Right kidney (tissue), 1 donor: ENCODE data around the gene ALDH1B1.
"Not testable (repeated sequence)": the region's sequence is repeated elsewhere in the genome, so short reads cannot be mapped to it uniquely, and the experiment has no call there.

ENCODE experiments used
- DNase-seq: peaks from one replicate; pipeline ENCODE4 v3.0.0-alpha.2; 2016

ALDH1B1 gene

GRCh38 chr9:38385896-38386295, 6.6 kb upstream of the ALDH1B1 start:
- no peak for DNase-seq

DNA sequence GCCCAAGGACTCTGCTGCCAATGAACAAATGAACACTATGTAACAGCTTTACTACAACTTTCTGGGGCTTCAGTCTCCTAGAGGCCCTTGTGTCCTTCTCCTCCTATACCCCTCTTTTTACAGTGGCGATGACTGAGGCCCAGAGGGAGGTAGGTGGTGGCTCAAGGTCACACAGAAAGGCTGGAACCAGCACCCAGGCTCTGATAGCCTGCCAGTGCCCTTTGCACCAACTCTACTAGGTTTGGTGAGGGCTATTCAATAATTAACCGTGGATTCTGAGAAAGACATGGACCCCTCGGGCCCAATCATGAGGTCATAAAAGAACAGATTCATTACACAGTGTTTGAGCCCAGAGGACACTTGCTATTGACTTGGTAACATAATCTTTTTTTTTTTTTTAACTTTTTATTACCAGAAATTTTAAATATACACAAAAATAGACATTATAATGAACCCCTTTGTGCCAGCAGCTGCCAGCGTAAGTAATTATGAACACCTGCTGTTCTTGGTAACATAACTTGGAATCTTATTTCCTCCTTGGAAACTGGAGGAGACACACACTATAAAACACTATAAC, 6.1 kb upstream of the ALDH1B1 start:
- DNase-seq: no peak

DNA sequence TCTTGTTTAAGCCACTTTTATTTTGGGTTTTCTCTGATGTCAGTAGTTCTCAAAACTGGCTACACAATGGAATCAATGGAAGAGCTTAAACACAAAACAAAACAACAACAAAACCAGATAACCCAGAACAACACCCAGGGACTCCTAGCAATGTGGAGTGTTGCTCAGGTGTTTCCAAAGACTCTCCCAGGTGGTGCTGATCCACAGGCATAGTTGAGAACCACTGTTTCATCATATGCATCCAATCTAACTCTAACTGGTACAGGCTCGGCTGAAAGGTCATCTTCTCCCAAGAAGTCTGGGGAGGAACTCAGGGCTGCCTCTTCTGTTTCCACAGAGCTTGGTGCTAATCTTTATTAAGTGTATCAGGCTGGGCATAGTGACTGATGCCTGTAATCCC, 5.4 kb upstream of the ALDH1B1 start:
- DNase-seq: no peak

GRCh38 chr9:38387751-38388150, 4.8 kb upstream of the ALDH1B1 start:
- no peak for DNase-seq

- no peak for DNase-seq
These were observed 3.9 kb upstream of the ALDH1B1 start for GRCh38 chr9:38388283-38389223.

- DNase-seq: no peak
These were observed 3.2 kb upstream of the ALDH1B1 start for GRCh38 chr9:38389313-38389712.

DNA sequence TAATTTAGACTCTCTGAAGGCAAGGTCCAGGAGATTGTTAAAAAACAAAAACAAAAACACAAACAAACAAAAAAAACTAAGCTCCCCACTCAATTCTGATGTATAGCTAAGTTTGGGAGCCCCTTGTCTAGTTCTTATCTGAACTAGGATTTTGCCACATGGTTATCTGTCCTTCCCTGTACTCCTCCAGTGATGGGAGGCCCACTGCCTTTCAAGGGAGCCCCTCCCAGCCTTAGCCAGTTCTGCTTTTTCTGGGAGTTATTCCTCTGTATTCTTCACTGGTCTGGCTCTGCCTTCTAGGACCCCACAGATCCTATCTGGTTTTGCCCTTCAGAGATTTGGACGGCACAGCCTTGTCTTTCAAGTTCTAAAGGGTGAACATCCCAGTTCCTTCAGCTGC, 2.1 kb upstream of the ALDH1B1 start:
- no peak for DNase-seq

GRCh38 chr9:38390851-38391250, 1.7 kb upstream of the ALDH1B1 start:
- no peak for DNase-seq

- DNase-seq: no peak
These were observed 1.0 kb upstream of the ALDH1B1 start for GRCh38 chr9:38391278-38392118.

DNA sequence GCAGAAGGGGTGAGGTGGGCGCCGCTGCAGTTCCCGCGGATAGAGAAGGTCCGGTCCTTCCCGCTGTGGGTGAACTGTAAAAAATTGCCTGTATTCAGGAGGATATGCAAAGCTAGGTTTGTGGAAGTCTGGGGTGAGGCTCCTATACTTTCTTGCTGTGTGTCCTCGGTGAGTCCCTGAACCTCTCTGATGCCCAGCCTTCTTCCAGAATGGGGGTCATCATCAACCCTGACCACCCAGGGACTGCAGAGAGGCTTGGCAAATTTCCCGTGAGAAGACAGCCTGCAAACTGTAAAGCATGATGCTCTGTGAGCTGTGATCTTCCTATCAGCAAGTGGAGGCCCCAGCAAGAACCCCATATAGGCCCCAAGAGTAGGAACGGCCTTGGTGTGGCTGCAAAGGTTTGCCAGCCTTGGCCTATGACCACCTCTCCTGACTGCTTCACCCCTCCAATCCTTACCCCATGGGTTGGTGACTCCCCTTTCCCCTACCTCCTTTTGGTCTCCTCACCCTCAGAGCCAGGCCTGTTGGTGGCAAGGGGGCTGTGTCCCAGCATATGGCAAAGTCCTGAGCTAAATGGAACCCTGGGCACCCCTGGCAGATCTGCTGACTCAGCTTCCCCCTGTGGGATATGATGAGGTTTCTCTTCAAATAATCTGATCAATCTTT, 760 bp downstream of the ALDH1B1 start:
- no peak for DNase-seq

DNA sequence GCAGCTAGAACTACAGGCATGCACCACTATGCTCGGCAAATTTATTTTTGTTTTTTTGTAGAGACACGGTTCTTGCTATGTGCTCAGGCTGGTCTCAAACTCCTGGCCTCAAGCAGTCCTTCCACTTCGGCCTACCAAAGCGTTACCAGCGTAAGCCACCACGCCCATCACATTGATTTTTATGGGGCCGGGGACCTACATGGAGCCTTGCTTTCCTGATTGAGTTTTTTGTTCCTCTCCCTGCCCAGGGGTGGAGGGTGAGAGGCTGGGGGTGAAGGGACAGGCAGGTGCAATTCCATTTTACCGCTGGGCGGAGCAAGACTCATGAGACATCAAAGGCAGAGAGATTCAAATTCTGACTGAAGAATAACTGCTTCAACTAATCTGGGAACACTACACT, 1.9 kb downstream of the ALDH1B1 start:
- no peak for DNase-seq

- DNase-seq: no peak
These were observed 3.3 kb downstream of the ALDH1B1 start for GRCh38 chr9:38395653-38396370.

DNA sequence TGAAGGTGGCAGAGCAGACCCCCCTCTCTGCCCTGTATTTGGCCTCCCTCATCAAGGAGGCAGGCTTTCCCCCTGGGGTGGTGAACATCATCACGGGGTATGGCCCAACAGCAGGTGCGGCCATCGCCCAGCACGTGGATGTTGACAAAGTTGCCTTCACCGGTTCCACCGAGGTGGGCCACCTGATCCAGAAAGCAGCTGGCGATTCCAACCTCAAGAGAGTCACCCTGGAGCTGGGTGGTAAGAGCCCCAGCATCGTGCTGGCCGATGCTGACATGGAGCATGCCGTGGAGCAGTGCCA, 3.8 kb downstream of the ALDH1B1 start:
- DNase-seq: no peak

- not testable (repeated sequence) for DNase-seq
These were observed 6.7 kb downstream of the ALDH1B1 start for GRCh38 chr9:38399191-38399590.

DNA sequence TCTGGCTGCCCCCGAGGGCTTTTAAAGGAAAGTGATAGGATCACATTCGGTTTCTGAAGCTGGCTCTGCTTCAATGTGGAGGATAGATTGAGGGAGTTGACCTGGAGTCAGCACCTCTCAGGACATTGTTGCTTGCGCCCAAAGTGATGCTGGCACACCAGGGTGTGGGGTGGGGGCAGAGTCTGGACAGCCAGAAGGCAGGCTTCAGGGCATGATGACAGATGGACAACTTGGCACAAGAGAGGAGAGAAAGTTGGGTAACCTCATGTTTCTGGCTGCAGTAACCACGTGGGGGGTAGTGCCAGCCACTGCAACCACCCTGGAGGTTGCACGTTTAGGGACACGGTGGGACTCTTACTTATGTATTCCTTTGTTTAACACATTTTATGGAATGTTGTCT, 9.5 kb downstream of the ALDH1B1 start:
- DNase-seq: no peak

DNA sequence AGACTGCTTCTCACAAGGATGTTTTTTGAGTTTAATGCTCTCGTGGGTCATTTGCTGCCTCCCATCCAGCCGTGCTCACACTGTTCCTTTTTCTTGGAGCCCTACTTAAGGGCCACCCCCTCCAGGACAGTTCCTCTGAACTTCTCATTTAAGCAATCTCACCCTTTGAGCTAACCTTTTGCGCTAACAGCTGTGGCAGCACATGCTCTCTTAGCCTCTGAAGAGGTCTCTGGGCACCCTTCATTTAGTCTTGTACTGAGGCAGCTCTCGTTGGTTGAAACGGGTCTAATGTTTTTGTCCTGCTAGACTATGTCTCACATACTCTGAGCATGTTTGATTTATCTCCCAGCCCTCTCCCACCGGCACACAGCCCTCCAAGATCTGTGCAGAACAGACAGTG, 11.8 kb downstream of the ALDH1B1 start:
- DNase-seq: no peak

DNA sequence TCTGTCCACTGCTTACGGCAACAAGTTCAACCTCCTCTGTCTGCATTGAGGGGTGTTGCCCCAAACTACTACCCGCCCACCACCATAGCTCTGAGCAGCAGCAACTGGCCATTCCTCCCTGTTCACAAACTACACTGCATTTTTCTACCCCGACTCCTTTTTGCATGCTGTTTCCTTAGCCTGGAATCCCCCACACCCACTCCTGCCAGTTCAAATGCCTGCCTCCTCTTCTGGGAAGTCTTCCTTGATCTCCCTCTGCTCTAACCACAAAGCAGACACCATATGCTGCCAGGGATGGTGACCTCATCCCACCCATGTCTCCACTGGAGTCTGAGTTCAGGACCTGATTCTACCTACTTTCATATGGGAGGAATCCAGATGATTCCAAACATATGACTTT, 13.3 kb downstream of the ALDH1B1 start:
- no peak for DNase-seq

DNA sequence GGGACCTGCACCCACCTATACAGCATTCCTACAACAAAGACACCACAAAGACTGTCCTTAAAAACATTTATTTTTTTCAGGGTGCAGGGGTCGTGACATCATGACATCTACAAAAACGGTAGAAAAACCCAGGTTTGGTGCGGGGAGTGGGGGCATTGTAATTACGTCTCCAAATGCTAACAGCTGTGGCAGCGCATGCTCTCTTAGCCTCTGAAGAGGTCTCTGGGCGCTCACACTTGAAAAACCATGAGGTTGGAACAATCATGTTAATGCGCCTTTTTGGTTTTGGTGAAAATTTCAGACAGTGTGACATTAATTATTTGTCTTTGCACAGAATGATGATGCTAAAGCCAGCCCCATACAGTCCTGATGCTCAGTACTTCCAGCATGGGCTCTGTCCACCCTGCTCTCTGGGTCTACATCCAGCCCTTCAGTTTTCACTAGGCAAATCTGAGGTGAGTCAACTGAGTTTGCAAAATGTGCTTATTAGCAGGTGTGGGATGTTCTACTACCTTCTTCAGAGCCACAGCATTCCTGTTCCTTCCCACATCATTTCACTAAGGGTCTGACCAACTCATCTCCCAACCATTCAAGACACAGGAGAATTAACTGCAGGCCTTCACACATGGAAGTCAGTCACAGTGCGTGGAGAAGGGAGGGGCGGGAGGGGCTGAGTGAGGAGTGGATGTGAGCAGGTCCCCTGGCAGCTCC, 14.1 kb downstream of the ALDH1B1 start:
- DNase-seq: no peak

DNA sequence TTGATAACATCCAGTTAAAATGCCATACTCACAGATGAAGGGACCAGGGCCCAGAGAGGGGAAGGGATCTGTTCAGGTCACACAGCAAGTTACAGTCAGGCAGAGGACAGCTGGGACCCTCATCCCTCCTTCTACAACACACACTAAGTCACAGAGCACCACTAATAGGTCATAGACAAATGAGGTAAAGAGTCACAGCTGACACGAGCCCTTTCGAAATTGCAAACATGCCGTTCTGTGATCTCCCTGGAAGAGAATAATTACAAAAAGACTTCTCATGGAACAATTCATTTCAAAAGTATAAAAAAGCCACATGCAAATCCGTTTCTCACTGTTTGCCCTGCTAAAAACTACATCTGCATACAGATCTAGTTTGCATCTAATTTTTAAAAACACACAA, 16.2 kb downstream of the ALDH1B1 start:
- no peak for DNase-seq

- DNase-seq: no peak
These were observed 20.2 kb downstream of the ALDH1B1 start for GRCh38 chr9:38412751-38413150.

DNA sequence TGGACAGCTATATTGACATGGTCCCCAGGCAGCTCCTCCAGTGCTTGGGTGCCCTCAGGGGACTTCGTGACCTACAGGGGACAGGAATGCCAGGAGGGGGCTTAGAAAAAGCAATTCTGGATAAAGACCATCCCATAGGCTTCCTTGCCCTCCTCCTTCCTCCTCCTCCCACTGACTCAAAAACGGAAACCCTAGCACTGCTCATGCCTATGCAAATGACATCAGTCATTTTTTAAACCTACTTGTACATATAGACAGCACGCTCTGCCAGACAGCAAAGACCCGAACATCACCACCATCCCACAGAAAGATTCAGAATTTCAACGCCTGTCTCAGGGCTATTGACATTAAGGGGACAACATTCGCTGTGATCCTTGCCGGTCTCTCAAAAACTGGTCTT, 20.8 kb downstream of the ALDH1B1 start:
- DNase-seq: no peak
